IMR-90 (cell line): ENCODE data around the gene BRAP.

Experiments
- FOS ChIP-seq: fragments of 150-350 bp; IDR thresholded peaks from 2 replicates; pipeline ENCODE4 v1.6.1; 2016; ENCODE audit warnings: low read depth, low read length
- MXI1 ChIP-seq: IDR thresholded peaks from 2 replicates; pipeline ENCODE4 v1.6.1; 2012; ENCODE audit warnings: low read depth, mild to moderate bottlenecking, low read length, moderate library complexity, borderline replicate concordance
- TF ChIP-seq, protein P1 (sequence below): conservative IDR thresholded peaks from 2 replicates; pipeline ENCODE4 v1.5.1; 2012; ENCODE audit warnings: mild to moderate bottlenecking, low read depth, low read length, improper control_type of control experiment

DNA sequence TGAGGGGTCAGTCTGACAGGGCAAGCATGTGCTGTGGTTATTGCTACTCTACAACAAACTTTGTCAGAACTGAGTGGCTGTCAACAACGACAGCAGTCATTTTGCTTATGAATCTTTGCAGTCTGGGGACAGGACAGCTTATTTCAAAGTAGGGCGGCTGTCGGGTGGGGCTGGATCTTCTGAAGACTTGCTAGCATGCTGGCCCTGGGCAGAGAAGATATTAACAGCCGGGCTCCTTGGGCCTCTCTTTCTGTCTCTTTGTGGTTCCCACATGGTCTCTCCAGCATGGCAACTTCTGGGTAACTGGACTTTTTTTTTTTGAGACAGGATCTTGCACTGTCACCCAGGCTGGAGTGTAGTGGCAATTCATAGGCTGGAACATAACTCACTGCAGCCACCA lies 47.0 kb upstream of the BRAP start:
- TF ChIP-seq FOS (no peak), MXI1 (no peak)
- TF ChIP-seq, protein P1, sequence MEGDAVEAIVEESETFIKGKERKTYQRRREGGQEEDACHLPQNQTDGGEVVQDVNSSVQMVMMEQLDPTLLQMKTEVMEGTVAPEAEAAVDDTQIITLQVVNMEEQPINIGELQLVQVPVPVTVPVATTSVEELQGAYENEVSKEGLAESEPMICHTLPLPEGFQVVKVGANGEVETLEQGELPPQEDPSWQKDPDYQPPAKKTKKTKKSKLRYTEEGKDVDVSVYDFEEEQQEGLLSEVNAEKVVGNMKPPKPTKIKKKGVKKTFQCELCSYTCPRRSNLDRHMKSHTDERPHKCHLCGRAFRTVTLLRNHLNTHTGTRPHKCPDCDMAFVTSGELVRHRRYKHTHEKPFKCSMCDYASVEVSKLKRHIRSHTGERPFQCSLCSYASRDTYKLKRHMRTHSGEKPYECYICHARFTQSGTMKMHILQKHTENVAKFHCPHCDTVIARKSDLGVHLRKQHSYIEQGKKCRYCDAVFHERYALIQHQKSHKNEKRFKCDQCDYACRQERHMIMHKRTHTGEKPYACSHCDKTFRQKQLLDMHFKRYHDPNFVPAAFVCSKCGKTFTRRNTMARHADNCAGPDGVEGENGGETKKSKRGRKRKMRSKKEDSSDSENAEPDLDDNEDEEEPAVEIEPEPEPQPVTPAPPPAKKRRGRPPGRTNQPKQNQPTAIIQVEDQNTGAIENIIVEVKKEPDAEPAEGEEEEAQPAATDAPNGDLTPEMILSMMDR: no peak
